ENCODE data around the gene ACBD5.

DNA sequence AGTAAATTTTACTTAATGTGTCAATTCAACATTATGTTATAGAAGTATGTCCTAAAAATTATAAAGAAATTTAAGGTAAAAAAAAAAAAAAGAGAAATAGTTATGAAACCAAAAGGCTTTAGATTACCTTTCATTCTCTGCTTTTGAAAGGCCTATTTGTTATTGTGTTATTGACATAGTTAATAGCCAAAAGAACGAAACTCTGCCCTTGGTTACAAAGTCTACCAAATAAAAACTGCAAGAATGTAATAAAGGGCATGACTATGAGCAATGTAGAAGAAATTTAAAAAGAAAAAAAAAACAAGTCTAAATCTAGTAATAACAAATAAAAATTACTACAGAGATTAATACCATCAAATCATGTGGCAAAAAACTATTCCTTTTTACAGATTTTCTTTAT, 10.6 kb downstream of the ACBD5 start:
- no peak for TF ChIP-seq CTCF (IDR thresholded peaks at IDR 0.05)
- no peak for TF ChIP-seq POLR2A (IDR thresholded peaks at IDR 0.05)

Data from heart left ventricle (tissue), 13 donors.